Measurements from ENCODE around the gene VPS33A. TPM values are rescaled to one million over a fixed set of nuclear protein-coding genes. Genes with fewer than 3 reads are reported as not detected.

The VPS33A gene
- total and polyA plus RNA-seq, 2 of the 13 experiments (the other 11 are each of a cell fraction or from before 2014, with no cell fraction given), result 11.0 to 43.6 TPM

GRCh38 chr12:122226366-122227125 lies 39.7 kb downstream of the VPS33A start (continued):
- TF ChIP-seq, protein P1, sequence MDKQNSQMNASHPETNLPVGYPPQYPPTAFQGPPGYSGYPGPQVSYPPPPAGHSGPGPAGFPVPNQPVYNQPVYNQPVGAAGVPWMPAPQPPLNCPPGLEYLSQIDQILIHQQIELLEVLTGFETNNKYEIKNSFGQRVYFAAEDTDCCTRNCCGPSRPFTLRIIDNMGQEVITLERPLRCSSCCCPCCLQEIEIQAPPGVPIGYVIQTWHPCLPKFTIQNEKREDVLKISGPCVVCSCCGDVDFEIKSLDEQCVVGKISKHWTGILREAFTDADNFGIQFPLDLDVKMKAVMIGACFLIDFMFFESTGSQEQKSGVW (CRISPR knock-in tag; IDR thresholded peaks at IDR 0.05; ENCODE audit: borderline replicate concordance), result 0 out of 2 replicates have a peak, but pooled peaks have one; percentile 55
- no peak for TF ChIP-seq ZNF17 (CRISPR knock-in tag; IDR thresholded peaks at IDR 0.05)
- peak; percentile 39 for TF ChIP-seq BCL6 (CRISPR knock-in tag; IDR thresholded peaks at IDR 0.05)
- TF ChIP-seq ZBTB43 (CRISPR knock-in tag; conservative IDR thresholded peaks at IDR 0.05), result peak; percentile 97
- TF ChIP-seq MIXL1 (CRISPR knock-in tag; IDR thresholded peaks at IDR 0.05), result peak; percentile 57; the same call in 1 of the 2 replicates
- TF ChIP-seq, protein P2, sequence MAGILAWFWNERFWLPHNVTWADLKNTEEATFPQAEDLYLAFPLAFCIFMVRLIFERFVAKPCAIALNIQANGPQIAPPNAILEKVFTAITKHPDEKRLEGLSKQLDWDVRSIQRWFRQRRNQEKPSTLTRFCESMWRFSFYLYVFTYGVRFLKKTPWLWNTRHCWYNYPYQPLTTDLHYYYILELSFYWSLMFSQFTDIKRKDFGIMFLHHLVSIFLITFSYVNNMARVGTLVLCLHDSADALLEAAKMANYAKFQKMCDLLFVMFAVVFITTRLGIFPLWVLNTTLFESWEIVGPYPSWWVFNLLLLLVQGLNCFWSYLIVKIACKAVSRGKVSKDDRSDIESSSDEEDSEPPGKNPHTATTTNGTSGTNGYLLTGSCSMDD (CRISPR knock-in tag; IDR thresholded peaks at IDR 0.05), result peak; percentile 96
- TF ChIP-seq, protein P3, sequence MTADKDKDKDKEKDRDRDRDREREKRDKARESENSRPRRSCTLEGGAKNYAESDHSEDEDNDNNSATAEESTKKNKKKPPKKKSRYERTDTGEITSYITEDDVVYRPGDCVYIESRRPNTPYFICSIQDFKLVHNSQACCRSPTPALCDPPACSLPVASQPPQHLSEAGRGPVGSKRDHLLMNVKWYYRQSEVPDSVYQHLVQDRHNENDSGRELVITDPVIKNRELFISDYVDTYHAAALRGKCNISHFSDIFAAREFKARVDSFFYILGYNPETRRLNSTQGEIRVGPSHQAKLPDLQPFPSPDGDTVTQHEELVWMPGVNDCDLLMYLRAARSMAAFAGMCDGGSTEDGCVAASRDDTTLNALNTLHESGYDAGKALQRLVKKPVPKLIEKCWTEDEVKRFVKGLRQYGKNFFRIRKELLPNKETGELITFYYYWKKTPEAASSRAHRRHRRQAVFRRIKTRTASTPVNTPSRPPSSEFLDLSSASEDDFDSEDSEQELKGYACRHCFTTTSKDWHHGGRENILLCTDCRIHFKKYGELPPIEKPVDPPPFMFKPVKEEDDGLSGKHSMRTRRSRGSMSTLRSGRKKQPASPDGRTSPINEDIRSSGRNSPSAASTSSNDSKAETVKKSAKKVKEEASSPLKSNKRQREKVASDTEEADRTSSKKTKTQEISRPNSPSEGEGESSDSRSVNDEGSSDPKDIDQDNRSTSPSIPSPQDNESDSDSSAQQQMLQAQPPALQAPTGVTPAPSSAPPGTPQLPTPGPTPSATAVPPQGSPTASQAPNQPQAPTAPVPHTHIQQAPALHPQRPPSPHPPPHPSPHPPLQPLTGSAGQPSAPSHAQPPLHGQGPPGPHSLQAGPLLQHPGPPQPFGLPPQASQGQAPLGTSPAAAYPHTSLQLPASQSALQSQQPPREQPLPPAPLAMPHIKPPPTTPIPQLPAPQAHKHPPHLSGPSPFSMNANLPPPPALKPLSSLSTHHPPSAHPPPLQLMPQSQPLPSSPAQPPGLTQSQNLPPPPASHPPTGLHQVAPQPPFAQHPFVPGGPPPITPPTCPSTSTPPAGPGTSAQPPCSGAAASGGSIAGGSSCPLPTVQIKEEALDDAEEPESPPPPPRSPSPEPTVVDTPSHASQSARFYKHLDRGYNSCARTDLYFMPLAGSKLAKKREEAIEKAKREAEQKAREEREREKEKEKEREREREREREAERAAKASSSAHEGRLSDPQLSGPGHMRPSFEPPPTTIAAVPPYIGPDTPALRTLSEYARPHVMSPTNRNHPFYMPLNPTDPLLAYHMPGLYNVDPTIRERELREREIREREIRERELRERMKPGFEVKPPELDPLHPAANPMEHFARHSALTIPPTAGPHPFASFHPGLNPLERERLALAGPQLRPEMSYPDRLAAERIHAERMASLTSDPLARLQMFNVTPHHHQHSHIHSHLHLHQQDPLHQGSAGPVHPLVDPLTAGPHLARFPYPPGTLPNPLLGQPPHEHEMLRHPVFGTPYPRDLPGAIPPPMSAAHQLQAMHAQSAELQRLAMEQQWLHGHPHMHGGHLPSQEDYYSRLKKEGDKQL (CRISPR knock-in tag; IDR thresholded peaks at IDR 0.05; ENCODE audit: low read depth), result no peak
- TF ChIP-seq, protein P4, sequence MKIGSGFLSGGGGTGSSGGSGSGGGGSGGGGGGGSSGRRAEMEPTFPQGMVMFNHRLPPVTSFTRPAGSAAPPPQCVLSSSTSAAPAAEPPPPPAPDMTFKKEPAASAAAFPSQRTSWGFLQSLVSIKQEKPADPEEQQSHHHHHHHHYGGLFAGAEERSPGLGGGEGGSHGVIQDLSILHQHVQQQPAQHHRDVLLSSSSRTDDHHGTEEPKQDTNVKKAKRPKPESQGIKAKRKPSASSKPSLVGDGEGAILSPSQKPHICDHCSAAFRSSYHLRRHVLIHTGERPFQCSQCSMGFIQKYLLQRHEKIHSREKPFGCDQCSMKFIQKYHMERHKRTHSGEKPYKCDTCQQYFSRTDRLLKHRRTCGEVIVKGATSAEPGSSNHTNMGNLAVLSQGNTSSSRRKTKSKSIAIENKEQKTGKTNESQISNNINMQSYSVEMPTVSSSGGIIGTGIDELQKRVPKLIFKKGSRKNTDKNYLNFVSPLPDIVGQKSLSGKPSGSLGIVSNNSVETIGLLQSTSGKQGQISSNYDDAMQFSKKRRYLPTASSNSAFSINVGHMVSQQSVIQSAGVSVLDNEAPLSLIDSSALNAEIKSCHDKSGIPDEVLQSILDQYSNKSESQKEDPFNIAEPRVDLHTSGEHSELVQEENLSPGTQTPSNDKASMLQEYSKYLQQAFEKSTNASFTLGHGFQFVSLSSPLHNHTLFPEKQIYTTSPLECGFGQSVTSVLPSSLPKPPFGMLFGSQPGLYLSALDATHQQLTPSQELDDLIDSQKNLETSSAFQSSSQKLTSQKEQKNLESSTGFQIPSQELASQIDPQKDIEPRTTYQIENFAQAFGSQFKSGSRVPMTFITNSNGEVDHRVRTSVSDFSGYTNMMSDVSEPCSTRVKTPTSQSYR (CRISPR knock-in tag; IDR thresholded peaks at IDR 0.05; ENCODE audit: borderline replicate concordance), result peak; percentile 69; the same call in 1 of the 2 replicates
- TF ChIP-seq ETS1 (CRISPR knock-in tag; IDR thresholded peaks at IDR 0.05), result peak; percentile 98
- no peak for TF ChIP-seq CREM (IDR thresholded peaks at IDR 0.05)
- no peak for TF ChIP-seq CREM (CRISPR knock-in tag; IDR thresholded peaks at IDR 0.05)
- TF ChIP-seq SKI (IDR thresholded peaks at IDR 0.05; ENCODE audit: partially characterized antibody), result no peak
- TF ChIP-seq ZNF7 (CRISPR knock-in tag; IDR thresholded peaks at IDR 0.05), result no peak
- no peak for TF ChIP-seq ZNF292 (CRISPR knock-in tag; IDR thresholded peaks at IDR 0.05; ENCODE audit: borderline replicate concordance, low read depth)
- TF ChIP-seq NFE2L2 (IDR thresholded peaks at IDR 0.05; ENCODE audit: low read length), result no peak

All from HepG2 (cell line).